GM18519 (cell line): ENCODE data around the gene MEFV.
"Not testable (repeated sequence)": the region's sequence is repeated elsewhere in the genome, so short reads cannot be mapped to it uniquely, and the experiment has no call there.

Experiments
- ATAC-seq: cut with Tn5 transposase; IDR thresholded peaks from one replicate; pipeline ENCODE4 v1.9.1; 2021; ENCODE audit warnings: mild to moderate bottlenecking, moderate library complexity; ENCODE audit not compliant: unreplicated experiment, low FRiP score

The MEFV gene

DNA sequence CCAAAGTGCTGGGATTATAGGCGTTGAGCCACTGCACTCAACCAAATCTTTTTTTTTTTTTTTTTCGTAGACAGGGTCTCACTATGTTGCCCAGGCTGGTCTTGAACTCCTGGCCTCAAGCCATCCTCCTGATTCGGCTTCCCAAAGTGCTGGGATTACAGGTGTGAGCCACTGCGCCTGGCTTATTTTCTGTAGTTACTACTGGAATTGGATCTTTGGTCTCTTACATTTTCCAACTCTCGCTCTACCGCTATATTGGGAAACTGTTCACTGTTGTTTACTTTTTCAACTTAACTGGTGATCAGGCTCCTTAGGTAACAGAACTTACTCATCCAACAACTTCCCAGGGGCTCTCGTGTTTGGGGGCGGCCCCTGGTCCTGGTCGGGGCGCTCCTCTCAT, 35.6 kb downstream of the MEFV start:
- ATAC-seq: no peak

DNA sequence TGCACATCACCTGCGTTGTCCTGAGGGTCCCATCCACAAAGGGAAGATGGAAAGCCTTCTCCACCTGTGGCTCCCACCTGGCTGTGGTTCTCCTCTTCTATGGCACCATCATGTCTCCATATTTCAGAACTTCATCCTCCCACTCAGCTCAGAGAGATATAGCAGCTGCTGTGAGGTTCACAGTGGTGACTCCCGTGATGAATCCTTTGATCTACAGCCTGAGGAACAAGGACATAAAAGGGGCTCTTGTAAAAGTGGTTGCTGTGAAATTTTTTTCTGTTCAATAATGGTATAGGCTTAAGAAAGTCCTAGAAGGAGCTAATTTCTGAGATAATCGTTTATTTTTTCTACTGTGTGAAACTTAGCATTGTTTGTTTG, 40.2 kb downstream of the MEFV start:
- no peak for ATAC-seq

DNA sequence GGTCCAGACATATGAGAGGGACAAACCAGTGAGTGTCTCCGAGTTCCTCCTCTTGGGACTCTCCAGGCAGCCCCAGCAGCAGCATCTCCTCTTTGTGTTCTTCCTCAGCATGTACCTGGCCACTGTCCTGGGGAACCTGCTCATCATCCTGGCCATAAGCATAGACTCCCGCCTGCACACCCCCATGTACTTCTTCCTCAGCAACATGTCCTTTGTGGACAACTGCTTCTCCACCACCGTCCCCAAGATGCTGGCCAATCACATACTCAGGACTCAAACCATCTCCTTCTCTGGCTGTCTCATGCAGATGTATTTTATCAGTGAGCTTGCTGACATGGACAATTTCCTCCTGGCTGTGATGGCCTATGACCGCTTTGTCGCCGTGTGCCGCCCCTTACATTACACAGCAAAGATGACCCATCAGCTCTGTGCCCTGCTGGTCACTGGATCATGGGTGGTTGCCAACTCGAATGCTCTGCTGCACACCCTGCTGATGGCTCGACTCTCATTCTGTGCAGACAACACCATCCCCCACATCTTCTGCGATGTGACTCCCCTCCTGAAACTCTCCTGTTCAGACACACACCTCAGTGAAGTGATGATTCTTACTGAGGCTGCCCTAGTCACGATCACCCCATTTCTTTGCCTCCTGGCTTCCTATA, 40.7 kb downstream of the MEFV start:
- no peak for ATAC-seq

DNA sequence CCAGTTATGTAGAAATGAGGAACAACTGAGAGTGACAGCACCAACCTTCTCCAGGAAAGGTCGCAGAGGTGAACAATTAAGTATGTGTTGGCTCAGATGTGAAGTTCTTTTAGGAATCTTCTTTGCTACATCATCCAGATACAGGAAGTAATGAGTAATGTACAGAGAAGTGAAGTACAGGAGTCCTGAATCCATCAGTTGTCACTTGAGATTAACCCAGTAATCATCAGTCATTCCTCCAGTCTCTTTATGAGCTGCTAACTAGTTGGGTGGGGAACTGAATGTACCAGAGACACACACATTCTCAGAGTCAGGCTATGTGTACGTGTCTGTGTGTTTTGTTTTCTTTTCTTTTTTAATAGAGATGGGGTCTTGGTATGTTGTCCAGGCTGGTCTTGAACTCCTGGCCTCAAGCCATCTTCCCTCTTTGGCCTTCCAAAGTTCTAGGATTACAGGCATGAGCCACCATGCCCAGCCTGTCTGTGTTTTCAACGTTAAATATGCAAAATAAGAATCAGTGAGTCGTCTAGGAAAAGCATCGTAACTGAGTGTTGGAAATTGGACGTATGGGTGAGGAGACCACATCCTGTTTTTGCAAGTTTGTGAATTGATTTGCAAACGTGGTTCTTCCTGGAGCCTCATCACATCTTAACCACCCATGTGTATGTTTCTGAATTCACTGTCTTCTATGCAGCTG, 41.4 kb downstream of the MEFV start:
- no peak for ATAC-seq

DNA sequence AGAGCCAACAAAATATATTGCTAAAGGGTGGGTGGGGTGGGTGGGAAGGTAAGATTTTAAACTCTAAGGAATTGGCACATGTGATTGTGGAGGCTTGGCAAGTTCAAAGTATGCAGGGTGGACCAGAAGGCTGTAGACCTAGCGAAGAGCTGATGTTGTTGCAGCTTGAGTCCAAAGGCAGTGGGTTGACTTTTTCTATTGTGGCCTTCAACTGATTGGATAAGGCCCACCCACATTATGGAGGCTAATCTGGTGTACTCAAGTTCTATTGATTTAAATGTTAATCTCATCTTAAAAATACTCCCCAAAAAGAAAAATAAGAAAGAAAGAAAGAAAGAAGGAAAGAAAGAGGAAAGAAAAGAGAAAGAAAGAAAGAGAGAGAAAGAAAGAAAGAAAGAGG, 43.9 kb downstream of the MEFV start:
- ATAC-seq: no peak

DNA sequence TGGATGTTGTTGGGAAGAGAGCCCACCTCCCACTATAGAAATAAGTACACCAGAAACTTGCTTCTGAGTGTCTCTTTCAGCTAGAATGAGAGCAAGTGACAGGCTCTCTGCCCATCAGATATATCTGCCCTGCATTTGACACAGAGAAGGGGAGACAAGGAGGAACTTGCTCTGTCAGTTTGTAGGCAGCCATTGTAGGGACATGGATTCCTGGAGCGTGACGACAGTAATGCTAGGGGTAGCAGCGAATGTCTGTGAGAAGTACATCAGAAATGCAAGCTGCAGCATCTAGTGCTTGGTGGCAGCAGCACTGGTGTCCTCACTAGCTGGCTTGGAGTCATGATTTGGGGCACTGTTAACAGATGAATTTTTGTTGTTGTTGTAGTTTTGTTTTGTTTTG, 44.4 kb downstream of the MEFV start:
- no peak for ATAC-seq

DNA sequence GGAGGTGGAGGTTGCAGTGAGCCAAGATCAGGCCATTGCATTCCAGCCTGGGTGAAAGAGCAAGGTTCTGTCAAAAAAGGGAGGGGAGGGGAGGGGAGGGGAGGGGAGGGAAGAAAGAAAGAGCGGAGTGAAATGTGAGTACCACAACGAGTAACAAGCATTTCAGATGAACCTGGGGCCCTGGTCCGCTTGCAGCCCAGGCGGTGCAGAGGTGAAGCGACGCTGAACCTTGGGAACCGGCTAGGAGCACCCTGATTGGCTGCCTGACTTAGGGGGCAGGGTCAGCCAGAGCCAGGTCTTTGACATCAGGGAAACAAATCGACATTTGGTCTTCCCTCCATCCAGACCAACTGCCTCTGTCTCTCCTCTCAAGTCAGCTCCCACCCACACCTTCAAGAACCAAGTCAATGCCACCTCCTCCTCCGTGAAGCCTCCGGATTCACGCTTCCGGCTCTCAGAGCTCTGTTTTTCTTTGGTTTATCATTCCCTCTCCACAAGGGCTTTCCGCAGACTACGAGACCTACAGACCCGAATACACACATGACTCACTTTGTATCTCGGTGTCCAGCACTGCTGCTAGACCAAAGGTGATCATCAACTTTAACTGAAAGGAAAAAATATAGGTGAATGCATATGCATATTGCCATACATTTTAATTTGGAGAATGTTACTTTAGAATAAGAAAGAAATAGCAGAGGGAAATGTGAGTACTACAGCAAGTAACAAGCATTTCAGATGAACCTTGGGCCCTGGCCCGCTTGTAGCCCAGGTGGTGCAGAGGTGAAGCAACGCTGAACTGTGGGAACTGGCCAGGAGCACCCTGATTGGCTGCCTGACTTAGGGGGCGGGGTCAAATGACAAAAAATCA, 49.1 kb downstream of the MEFV start:
- no peak for ATAC-seq

DNA sequence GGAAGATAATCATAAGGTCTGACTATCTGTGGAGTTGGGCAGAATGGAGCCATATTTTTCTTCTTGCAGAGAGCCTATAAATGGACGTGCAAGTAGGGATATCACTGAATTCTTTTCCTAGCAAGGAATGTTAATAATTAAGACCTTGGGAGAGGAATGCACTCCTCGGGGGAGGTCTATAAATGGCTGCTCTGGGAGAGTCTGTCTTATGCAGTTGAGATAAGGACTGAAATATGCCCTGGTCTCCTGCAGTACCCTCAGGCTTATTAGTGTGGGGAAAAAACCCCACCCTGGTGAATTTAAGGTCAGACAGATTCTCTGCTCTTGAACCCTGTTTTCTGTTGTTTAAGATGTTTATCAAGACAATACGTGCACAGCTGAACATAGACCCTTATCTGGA, 50.5 kb downstream of the MEFV start:
- not testable (repeated sequence) for ATAC-seq

DNA sequence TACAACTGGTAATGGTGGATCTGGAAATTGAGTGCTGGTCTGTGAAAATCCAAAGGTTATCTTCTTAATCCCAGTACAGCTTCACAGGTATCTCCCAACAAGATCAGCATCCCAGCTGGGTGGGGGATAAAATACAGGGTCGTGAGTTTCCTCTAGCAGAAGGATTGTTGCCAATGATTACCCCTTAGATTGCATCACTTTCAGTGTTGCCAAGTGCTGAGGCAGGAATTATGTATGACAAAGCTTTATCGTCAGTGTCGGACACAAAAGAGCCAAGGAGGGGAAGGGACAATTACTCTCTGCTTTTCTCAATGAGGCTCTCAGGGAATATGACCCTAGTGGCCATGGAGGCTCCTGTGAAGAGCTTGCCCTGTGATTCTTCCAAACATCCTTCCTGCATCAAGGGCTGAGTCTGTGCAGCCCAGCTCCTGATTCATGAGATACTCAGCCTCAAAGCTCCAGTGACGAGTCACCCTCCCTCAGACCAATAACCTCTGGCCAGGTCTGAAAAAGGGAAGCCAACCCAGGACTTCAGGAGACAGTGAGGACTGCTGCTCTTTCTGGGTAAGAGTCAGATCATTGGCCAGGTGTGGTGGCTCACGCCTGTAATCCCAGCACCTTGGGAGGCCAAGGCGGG, 53.4 kb downstream of the MEFV start:
- no peak for ATAC-seq

DNA sequence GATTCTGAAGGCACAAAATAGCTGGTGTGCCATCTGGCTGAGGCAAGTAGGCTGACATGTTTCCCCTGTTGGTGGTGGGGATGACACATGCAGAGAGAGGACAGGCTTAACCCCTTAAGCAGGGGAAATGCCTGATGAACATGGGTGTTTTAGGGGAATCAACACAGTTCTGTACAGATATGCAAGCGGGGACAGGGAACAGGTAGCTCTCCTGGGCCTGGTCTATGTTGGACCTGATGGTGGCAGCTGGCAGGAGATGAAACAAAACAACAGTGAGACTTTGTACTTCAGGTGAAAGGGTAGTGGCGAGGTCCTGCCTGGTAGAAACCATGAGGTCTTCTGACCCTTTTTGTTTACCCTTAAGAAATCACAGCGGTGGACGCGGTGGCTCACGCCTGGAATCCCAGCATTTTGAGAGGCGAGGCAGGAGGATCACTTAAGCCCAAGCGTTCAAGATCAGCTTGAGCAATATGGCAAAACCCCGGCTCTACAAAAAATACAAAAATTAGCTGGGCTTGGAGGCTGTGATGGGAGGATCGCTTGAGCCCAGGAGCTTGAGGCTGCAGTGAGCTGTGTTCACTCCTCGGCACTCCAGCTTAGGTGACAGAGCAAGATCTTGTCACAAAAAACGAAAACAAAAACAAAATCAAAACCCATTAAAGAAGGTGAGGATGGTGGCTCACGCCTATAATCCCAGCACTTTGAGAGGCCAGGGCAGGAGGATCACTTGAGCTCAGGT, 57.9 kb downstream of the MEFV start:
- ATAC-seq: no peak

DNA sequence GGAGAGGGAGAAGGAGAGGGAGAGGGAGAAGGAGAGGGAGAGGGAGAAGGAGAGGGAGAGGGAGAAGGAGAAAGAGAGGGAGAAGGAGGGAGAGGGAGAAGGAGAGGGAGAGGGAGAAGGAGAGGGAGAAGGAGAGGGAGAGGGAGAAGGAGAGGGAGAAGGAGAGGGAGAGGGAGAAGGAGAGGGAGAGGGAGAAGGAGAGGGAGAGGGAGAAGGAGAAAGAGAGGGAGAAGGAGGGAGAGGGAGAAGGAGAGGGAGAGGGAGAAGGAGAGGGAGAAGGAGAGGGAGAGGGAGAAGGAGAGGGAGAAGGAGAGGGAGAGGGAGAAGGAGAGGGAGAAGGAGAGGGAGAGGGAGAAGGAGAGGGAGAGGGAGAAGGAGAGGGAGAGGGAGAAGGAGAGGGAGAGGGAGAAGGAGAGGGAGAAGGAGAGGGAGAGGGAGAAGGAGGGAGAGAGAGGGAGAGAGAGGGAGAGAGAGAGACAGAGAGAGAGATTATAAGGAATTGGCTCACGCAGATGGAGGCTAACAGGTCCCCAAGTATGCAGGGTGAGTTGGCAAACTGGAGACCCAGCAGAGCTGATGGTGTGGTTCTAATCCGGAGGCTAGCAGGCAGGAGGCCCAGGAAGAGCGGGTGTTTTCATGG, 58.6 kb downstream of the MEFV start:
- ATAC-seq: not testable (repeated sequence)

DNA sequence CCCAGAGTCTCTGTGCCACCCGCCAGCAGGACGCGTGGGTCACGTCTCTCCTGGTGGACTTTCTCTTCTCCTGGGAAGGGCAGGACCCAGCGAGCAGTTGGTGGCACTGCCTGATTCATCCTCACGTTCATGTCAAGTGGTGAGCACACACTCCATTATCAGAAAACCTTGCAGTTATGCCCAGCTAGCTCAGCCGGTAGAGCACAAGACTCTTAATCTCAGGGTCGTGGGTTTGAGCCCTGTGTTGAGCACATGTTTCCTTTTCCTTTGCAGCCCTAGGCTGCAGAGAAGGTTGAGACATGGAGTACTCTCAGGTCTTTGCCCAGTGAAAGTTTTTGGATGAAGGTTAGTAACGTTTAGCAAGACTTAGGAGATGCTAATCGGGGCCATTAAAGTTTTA, 60.5 kb downstream of the MEFV start:
- ATAC-seq: no peak

DNA sequence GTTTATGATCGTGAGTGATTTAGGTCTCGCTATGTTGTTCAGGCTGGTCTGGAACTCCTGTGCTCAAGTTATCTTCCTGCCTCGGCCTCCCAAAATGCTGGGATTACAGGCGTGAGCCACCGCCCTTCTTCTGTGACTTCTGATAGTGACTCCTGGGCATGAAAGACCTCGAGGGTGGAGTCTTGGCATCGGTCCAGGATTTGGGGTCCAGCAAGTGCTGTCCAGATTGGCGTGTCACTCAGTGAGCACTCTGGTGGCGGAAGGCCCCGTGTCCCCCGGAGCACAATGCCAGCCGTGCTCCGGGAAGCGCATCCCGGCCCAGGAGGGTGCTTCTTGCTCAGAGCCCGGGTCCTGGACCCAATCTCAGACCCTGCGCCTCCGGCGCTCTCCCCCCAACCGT, 61.6 kb downstream of the MEFV start:
- no peak for ATAC-seq

DNA sequence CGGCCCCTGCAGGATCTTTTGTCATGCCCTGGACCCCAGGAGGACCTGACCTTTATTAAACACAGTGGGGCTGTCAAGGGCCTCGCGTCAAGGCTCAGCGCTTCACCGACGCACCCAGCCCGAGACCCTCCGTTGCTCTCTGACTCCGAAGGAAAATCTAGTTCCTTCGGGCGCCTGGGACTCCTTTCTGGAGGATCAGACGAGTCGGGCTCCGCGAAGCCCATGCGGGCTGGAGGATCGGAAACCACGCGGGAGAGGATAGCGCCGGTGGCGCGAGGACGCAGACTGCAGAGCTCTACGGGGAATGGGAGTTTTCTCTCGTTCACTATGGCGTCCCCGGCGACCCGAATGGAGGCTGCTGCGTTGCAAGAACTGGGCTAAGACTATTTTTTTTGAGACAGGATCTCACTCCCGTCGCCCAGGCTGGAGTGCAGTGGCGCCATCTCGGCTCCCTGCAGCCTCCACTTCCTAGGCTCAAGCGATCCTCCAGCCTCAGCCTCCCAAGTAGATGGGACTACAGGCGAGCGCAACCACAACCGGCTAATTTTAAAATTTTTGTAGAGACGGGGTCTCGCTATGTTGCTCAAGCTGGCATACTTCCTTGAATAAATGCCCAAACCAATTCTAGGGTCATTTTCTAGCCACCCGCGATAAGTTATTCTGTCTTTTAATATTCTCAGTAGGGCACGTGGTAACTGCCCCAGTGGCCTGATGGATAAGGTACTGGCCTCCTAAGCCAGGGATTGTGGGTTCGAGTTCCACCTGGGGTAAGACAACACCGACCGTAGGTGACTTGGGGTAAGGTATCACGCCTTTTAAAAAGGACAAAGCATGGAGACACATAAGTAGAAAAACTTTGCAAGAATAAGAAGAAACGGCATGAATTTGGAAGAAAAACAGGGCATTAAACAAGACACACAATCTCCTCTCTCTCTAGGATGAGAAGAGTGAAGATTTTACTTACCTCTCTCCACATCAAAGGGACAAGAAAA, 62.9 kb downstream of the MEFV start:
- ATAC-seq: no peak

DNA sequence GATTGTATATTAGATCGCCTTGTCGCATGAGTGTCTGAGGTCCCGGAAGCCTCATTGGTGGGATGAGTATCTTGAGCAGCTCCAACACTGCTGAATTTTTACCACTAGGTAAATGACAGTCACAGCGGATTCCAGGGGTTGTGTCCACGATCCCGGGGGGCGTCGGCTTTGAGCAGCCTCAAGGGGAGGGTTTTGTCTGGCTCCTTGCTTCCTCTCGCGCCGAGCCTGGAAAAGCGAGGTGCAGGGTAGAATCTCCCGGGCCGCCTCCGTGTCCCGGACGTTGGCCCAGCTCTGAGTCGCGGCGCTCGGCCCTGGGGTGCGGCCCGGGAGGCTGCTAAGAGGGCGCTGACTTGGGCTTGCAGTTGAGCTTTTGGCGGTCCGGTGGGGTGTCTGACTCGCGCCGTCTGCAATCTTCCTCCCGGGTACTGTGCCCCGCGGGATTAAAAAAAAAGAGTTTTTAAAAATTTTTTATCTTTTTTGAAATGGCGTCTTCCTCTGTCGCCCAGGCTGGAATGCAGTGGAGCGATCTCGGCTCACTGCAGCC, 63.9 kb downstream of the MEFV start:
- ATAC-seq: no peak
